Keratinocyte (primary cell): ENCODE data around the gene RETN. TPM values are rescaled to one million over a fixed set of nuclear protein-coding genes. Genes with fewer than 3 reads are reported as not detected.

ENCODE experiments used
- DNase-seq: peaks from one replicate; pipeline ENCODE4 v3.0.0-alpha.2; 2011; ENCODE audit warnings: low read depth, missing footprints, low spot score
- FAIRE-seq: peaks from 2 replicates; lab custom pipeline; 2011; peaks lifted over from hg19 to GRCh38; lab: Jason Lieb, UNC
- H2AFZ ChIP-seq: 2 replicates; pipeline ENCODE4 v1.6.0; 2012; ENCODE audit warnings: low read length, control low read depth, inconsistent platforms; ENCODE audit not compliant: control insufficient read depth
- H3K27ac ChIP-seq: 2 replicates; pipeline ENCODE4 v1.5.1; 2011; ENCODE audit warnings: low read length; ENCODE audit not compliant: control insufficient read depth, insufficient read depth
- H3K27me3 ChIP-seq: 3 replicates; pipeline ENCODE4 v1.6.0; 2011; ENCODE audit warnings: low read length; ENCODE audit not compliant: control insufficient read depth, insufficient read depth; ENCODE audit errors: extremely low read depth
- H3K36me3 ChIP-seq, 2 experiments: 2 replicates in 1 of 2; 3 replicates in 1 of 2; pipeline ENCODE4 v1.5.1; 2011; ENCODE audit warnings: low read length in 2 of 2, mild to moderate bottlenecking in 1 of 2; ENCODE audit not compliant: control insufficient read depth in 2 of 2, insufficient read depth in 2 of 2; ENCODE audit errors: extremely low read depth in 1 of 2
- H3K4me1 ChIP-seq: 3 replicates; pipeline ENCODE4 v1.5.1; 2011; ENCODE audit warnings: low read length; ENCODE audit not compliant: control insufficient read depth, insufficient read depth; ENCODE audit errors: extremely low read depth
- H3K4me2 ChIP-seq: 3 replicates; pipeline ENCODE4 v1.6.0; 2011; ENCODE audit warnings: low read depth, low read length; ENCODE audit not compliant: control insufficient read depth, insufficient read depth; ENCODE audit errors: extremely low read depth
- H3K4me3 ChIP-seq, 3 experiments: fragments of 200-600 bp in 1 of 3; sonication (generic) in 1 of 3; 2 replicates in 2 of 3; 3 replicates in 1 of 3; pipeline ENCODE4 v1.5.1; 2011 to 2016; ENCODE audit warnings: low read length in 3 of 3, mild to moderate bottlenecking in 3 of 3, control low read depth in 2 of 3, inconsistent platforms in 1 of 3, low read depth in 1 of 3, mixed read lengths in 1 of 3, mixed run types in 1 of 3, moderate library complexity in 1 of 3; ENCODE audit not compliant: control insufficient read depth in 2 of 3, insufficient read depth in 2 of 3; ENCODE audit errors: extremely low read depth in 1 of 3
- H3K79me2 ChIP-seq: 2 replicates; pipeline ENCODE4 v1.6.0; 2012; ENCODE audit warnings: low read length; ENCODE audit not compliant: control insufficient read depth, insufficient read depth
- H3K9ac ChIP-seq: 3 replicates; pipeline ENCODE4 v1.6.0; 2011; ENCODE audit warnings: low read length; ENCODE audit not compliant: control insufficient read depth, insufficient read depth; ENCODE audit errors: extremely low read depth
- H3K9me1 ChIP-seq: 3 replicates; pipeline ENCODE4 v1.6.0; 2011; ENCODE audit warnings: low read length; ENCODE audit not compliant: control insufficient read depth, insufficient read depth; ENCODE audit errors: extremely low read depth
- H3K9me3 ChIP-seq: 2 replicates; pipeline ENCODE4 v1.5.1; 2012; ENCODE audit warnings: low read depth, low read length; ENCODE audit not compliant: control insufficient read depth
- H4K20me1 ChIP-seq: 3 replicates; pipeline ENCODE4 v1.6.0; 2011; ENCODE audit warnings: low read length; ENCODE audit not compliant: control insufficient read depth, insufficient read depth; ENCODE audit errors: extremely low read depth
- CTCF ChIP-seq, 3 experiments: IDR thresholded peaks in 1 of 3; conservative IDR thresholded peaks in 1 of 3; optimal IDR thresholded peaks in 1 of 3; 2 replicates in 2 of 3; 3 replicates in 1 of 3; pipeline versions ENCODE3 to v1.5.1; 2011; ENCODE audit warnings: low read length in 3 of 3, mild to moderate bottlenecking in 3 of 3, moderate library complexity in 2 of 3, control low read depth in 1 of 3, inconsistent platforms in 1 of 3; ENCODE audit not compliant: insufficient read depth in 2 of 3; ENCODE audit errors: extremely low read depth in 1 of 3
- EZH2 ChIP-seq: IDR thresholded peaks from one replicate; pipeline ENCODE4 v1.6.1; 2012; ENCODE audit warnings: inconsistent platforms, mild to moderate bottlenecking, low read length, moderate library complexity
- dilution Hi-C: fragments of 300-500 bp; cut with MboI; formaldehyde crosslinking; loops from one replicate; pipeline ENCODE4 v1.7.0; 2020; ENCODE audit warnings: low sequenced_read_pairs; ENCODE audit not compliant: extremely low pct_ligation_motif_present
- polyA plus RNA-seq, 5 experiments: library from polyadenylated mRNA; depleted of rRNA in 3 of 5; stranded (reverse) in 3 of 5; stranded (forward) in 1 of 5; unstranded in 1 of 5; fragments of >200 nt; gene quantifications; 1 replicate in 1 of 5; 2 replicates in 3 of 5; 3 replicates in 1 of 5; pipeline versions ENCODE4 v1.2.1 to v1.2.3, GENCODE V29; 2011 to 2012; ENCODE audit warnings: missing spikeins in 2 of 5, low read depth in 1 of 5, low replicate concordance in 1 of 5

The RETN gene
- polyA plus RNA-seq, 1 donor (not counting 4 experiments of a cell fraction or from before 2014, with no cell fraction given) = not detected

GRCh38 chr19:7699003-7699402, 30.2 kb downstream of the RETN start:
- dilution Hi-C loops = no loop called here
- no peak overlapping the region for H3K27ac ChIP-seq
- H3K4me2 ChIP-seq = no peak overlapping the region
- H3K36me3 ChIP-seq = no peaks in the 10 kb centered on the region
- H3K9me1 ChIP-seq = no peaks in the 10 kb centered on the region
- H4K20me1 ChIP-seq = no peaks in the 10 kb centered on the region
- no peak for TF ChIP-seq CTCF (optimal IDR thresholded peaks at IDR 0.05 in 1 of 3, IDR thresholded peaks at IDR 0.05 in 1 of 3, conservative IDR thresholded peaks at IDR 0.05 in 1 of 3; ENCODE audit: extremely low read depth in 1 of 3, insufficient read depth in 2 of 3, low read length in 3 of 3)
- peak; percentile 51 for TF ChIP-seq EZH2
- no peaks in the 10 kb centered on the region for H3K4me1 ChIP-seq
- no peak for DNase-seq
- no peak overlapping the region for H2AFZ ChIP-seq
- no peaks in the 10 kb centered on the region for H3K79me2 ChIP-seq
- no peak overlapping the region for H3K9ac ChIP-seq
- peaks cover 21% of the 10 kb centered on the region for H3K27me3 ChIP-seq
- H3K4me3 ChIP-seq = no peak overlapping the region
- no peaks in the 10 kb centered on the region for H3K9me3 ChIP-seq
- FAIRE-seq = no peak

- no peak for DNase-seq
- H3K9me1 ChIP-seq = no peaks in the 10 kb centered on the region
- no peak overlapping the region for H3K27ac ChIP-seq
- H3K4me2 ChIP-seq = no peak overlapping the region
- no peaks in the 10 kb centered on the region for H3K79me2 ChIP-seq
- peaks cover 21% of the 10 kb centered on the region for H3K27me3 ChIP-seq
- H2AFZ ChIP-seq = no peak overlapping the region
- H3K9ac ChIP-seq = no peak overlapping the region
- no peaks in the 10 kb centered on the region for H3K9me3 ChIP-seq
- H3K4me3 ChIP-seq = no peak overlapping the region
- TF ChIP-seq EZH2 (no peak), CTCF (optimal IDR thresholded peaks at IDR 0.05 in 1 of 3, IDR thresholded peaks at IDR 0.05 in 1 of 3, conservative IDR thresholded peaks at IDR 0.05 in 1 of 3; ENCODE audit: extremely low read depth in 1 of 3, insufficient read depth in 2 of 3, low read length in 3 of 3) (no peak)
- no peaks in the 10 kb centered on the region for H4K20me1 ChIP-seq
- no peaks in the 10 kb centered on the region for H3K4me1 ChIP-seq
- no peaks in the 10 kb centered on the region for H3K36me3 ChIP-seq
- FAIRE-seq = no peak
- dilution Hi-C loops = no loop called here
Observed at GRCh38 chr19:7699417-7700401, 30.9 kb downstream of the RETN start.
